ENCODE measurements around the gene ALDH1L1. TPM values are rescaled to one million over a fixed set of nuclear protein-coding genes. Genes with fewer than 3 reads are reported as not detected.

The ALDH1L1 gene
- total and polyA plus RNA-seq, 2 of the 13 experiments (the other 11 are each of a cell fraction or from before 2014, with no cell fraction given) = 11.2 to 28.7 TPM

DNA sequence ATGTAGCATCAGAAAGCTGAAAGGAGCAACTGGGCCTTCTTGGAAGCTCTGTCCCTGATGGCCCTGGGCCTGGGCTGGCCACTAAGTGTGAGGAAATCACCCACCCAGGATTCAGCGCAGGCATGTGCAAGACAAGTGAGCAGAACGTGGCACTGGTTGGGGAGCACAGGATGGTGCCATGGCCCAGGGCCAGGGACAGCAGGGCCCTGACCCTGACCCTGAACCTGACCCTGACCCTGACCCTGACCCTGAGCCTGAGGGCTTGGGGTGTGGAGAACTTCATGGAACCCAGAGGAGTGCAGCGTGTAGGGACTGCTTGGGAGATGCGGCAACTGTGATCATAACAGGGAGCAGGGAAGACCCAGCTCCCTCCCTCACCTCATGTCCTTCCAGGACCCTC lies 5.9 kb upstream of the ALDH1L1 start:
- no TSS peak for BruUV-seq (replicated peaks)
- DNase-seq (ENCODE audit: low spot score) = no peak
- CTCF ChIA-PET (ENCODE audit: low intra/inter-chr PET ratio, low total read pairs) = no interaction called here
- peaks cover 86% of the 10 kb centered on the region for H3K4me1 ChIP-seq (ENCODE audit: insufficient read depth, low read length)
- no peak for FAIRE-seq
- no peaks in the 10 kb centered on the region for H3K27me3 ChIP-seq (ENCODE audit: control insufficient read depth in 1 of 2, insufficient read depth in 2 of 2, low read length in 2 of 2)
- POLR2A ChIA-PET = no interaction called here
- H3K36me3 ChIP-seq (replicated peaks in 1 of 2; ENCODE audit: control insufficient read depth in 1 of 2, insufficient read depth in 2 of 2, low read length in 2 of 2) = no peaks in the 10 kb centered on the region
- no peak overlapping the region for H3K4me3 ChIP-seq (replicated peaks in 1 of 3; ENCODE audit: insufficient read depth in 1 of 3, low read depth in 2 of 3, low read length in 3 of 3)
- no peak overlapping the region for H2AFZ ChIP-seq (ENCODE audit: low read length)
- H3K9me3 ChIP-seq (ENCODE audit: low read length) = no peaks in the 10 kb centered on the region
- intact Hi-C loops (cut with micrococcal nuclease; ENCODE audit: unreplicated experiment) (no loop called here), in situ Hi-C loops (cut with HindIII; ENCODE audit: extremely low pct_ligation_motif_present, low pct_unique_long_range_greater_than_20kb) (no loop called here)
- no peak for ATAC-seq
- H4K20me1 ChIP-seq (ENCODE audit: insufficient read depth, low read length) = no peaks in the 10 kb centered on the region
- no peak overlapping the region for H3K9ac ChIP-seq (ENCODE audit: insufficient read depth, low read depth, low read length)
- WGBS (ENCODE audit: low lambda C conversion rate) = 100% methylated on average over 1 of the region's 4 CpGs
- no peaks in the 10 kb centered on the region for H3K79me2 ChIP-seq (ENCODE audit: insufficient read depth, low read length)
- no peak overlapping the region for H3K27ac ChIP-seq (ENCODE audit: extremely low read length, insufficient read depth, low read length)
- no peak overlapping the region for H3K4me2 ChIP-seq (ENCODE audit: low read depth, low read length)
- TF ChIP-seq SALL1 (CRISPR knock-in tag; IDR thresholded peaks at IDR 0.05) (peak; percentile 25; the same call in 1 of the 2 replicates), MTA1 (CRISPR knock-in tag; IDR thresholded peaks at IDR 0.05; ENCODE audit: borderline replicate concordance) (0 out of 2 replicates have a peak, but pooled peaks have one; percentile 26), HOXA9 (CRISPR knock-in tag; IDR thresholded peaks at IDR 0.05; ENCODE audit: borderline replicate concordance) (no peak), ZNF761 (CRISPR knock-in tag; conservative IDR thresholded peaks at IDR 0.05) (no peak), SKI (IDR thresholded peaks at IDR 0.05; ENCODE audit: partially characterized antibody) (peak; percentile 26), HNF4A (CRISPR knock-in tag; IDR thresholded peaks at IDR 0.05) (peak; percentile 31; the same call in 1 of the 2 replicates), NFIB (CRISPR knock-in tag; IDR thresholded peaks at IDR 0.05; ENCODE audit: borderline replicate concordance) (no peak), RARA (CRISPR knock-in tag; IDR thresholded peaks at IDR 0.05) (peak; percentile 66; the same call in 1 of the 2 replicates), ZNF263 (CRISPR knock-in tag; IDR thresholded peaks at IDR 0.05) (peak; percentile 56; the same call in 1 of the 2 replicates), NR2F6 (IDR thresholded peaks at IDR 0.05) (peak; percentile 50; the same call in 1 of the 2 replicates), NR2F6 (CRISPR knock-in tag; IDR thresholded peaks at IDR 0.05) (peak; percentile 60), NR2F2 (IDR thresholded peaks at IDR 0.05; ENCODE audit: borderline replicate concordance, low read depth) (peak; percentile 46; the same call in 1 of the 2 replicates), ZNF441 (CRISPR knock-in tag; IDR thresholded peaks at IDR 0.05; ENCODE audit: borderline replicate concordance) (no peak)
- TF ChIP-seq, protein P1, sequence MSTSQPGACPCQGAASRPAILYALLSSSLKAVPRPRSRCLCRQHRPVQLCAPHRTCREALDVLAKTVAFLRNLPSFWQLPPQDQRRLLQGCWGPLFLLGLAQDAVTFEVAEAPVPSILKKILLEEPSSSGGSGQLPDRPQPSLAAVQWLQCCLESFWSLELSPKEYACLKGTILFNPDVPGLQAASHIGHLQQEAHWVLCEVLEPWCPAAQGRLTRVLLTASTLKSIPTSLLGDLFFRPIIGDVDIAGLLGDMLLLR (CRISPR knock-in tag; IDR thresholded peaks at IDR 0.05) = no peak
- TF ChIP-seq, protein P2, sequence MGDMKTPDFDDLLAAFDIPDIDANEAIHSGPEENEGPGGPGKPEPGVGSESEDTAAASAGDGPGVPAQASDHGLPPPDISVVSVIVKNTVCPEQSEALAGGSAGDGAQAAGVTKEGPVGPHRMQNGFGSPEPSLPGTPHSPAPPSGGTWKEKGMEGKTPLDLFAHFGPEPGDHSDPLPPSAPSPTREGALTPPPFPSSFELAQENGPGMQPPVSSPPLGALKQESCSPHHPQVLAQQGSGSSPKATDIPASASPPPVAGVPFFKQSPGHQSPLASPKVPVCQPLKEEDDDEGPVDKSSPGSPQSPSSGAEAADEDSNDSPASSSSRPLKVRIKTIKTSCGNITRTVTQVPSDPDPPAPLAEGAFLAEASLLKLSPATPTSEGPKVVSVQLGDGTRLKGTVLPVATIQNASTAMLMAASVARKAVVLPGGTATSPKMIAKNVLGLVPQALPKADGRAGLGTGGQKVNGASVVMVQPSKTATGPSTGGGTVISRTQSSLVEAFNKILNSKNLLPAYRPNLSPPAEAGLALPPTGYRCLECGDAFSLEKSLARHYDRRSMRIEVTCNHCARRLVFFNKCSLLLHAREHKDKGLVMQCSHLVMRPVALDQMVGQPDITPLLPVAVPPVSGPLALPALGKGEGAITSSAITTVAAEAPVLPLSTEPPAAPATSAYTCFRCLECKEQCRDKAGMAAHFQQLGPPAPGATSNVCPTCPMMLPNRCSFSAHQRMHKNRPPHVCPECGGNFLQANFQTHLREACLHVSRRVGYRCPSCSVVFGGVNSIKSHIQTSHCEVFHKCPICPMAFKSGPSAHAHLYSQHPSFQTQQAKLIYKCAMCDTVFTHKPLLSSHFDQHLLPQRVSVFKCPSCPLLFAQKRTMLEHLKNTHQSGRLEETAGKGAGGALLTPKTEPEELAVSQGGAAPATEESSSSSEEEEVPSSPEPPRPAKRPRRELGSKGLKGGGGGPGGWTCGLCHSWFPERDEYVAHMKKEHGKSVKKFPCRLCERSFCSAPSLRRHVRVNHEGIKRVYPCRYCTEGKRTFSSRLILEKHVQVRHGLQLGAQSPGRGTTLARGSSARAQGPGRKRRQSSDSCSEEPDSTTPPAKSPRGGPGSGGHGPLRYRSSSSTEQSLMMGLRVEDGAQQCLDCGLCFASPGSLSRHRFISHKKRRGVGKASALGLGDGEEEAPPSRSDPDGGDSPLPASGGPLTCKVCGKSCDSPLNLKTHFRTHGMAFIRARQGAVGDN (CRISPR knock-in tag; IDR thresholded peaks at IDR 0.05) = peak; percentile 50
- TF ChIP-seq, protein P3, sequence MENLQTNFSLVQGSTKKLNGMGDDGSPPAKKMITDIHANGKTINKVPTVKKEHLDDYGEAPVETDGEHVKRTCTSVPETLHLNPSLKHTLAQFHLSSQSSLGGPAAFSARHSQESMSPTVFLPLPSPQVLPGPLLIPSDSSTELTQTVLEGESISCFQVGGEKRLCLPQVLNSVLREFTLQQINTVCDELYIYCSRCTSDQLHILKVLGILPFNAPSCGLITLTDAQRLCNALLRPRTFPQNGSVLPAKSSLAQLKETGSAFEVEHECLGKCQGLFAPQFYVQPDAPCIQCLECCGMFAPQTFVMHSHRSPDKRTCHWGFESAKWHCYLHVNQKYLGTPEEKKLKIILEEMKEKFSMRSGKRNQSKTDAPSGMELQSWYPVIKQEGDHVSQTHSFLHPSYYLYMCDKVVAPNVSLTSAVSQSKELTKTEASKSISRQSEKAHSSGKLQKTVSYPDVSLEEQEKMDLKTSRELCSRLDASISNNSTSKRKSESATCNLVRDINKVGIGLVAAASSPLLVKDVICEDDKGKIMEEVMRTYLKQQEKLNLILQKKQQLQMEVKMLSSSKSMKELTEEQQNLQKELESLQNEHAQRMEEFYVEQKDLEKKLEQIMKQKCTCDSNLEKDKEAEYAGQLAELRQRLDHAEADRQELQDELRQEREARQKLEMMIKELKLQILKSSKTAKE (CRISPR knock-in tag; IDR thresholded peaks at IDR 0.05; ENCODE audit: borderline replicate concordance) = peak; percentile 17; the same call in 1 of the 2 replicates

Measured in HepG2 (cell line).